Naive thymus-derived CD4-positive, alpha-beta T cell (primary cell): ENCODE data around the gene FBXL15. TPM values are rescaled to one million over a fixed set of nuclear protein-coding genes. Genes with fewer than 3 reads are reported as not detected.
A peak's percentile ranks its signal among the peaks of the same experiment; 100 is the strongest.

Experiments
- ATAC-seq: fragments of 150-1000 bp; cut with Tn5 transposase; 2 replicates; pipeline ENCODE4 v1.10.0; 2021; ENCODE audit warnings: mild to moderate bottlenecking, moderate library complexity
- CTCF ChIA-PET: fragments of 350-600 bp; sonication (Branson Sonifier 250); formaldehyde crosslinking; loops from one replicate; lab custom pipeline; 2021; ENCODE audit warnings: antibody characterized with exemption; lab: Charles Lee
- POLR2A ChIA-PET: fragments of 350-600 bp; sonication (Branson Sonifier 250); formaldehyde crosslinking; loops from one replicate; lab custom pipeline; 2021; ENCODE audit warnings: antibody characterized with exemption, inconsistent platforms; lab: Charles Lee
- DNase-seq, 9 donors: peaks; one replicate each; pipeline versions ENCODE4 v3.0.0 to v3.0.0-alpha.2; 2020 to 2022; ENCODE audit warnings: mixed read lengths in 1 of 9
- H3K27ac ChIP-seq: one replicate; pipeline ENCODE4 v1.7.0; 2013; ENCODE audit warnings: mild to moderate bottlenecking, low read depth, low read length, moderate library complexity
- H3K27me3 ChIP-seq, 2 donors: one replicate each; pipeline ENCODE4 v1.7.0; 2013; ENCODE audit warnings: low read length in 2 of 2, mild to moderate bottlenecking in 2 of 2, moderate library complexity in 2 of 2; ENCODE audit not compliant: control insufficient read depth in 2 of 2, insufficient read depth in 2 of 2
- H3K36me3 ChIP-seq, 3 experiments: 1 replicate in 2 of 3; 2 replicates in 1 of 3; pipeline ENCODE4 v1.7.0; 2013; ENCODE audit warnings: low read length in 3 of 3, mild to moderate bottlenecking in 3 of 3, moderate library complexity in 1 of 3; ENCODE audit not compliant: insufficient read depth in 3 of 3, control insufficient read depth in 2 of 3
- H3K4me1 ChIP-seq, 2 donors: one replicate each; pipeline ENCODE4 v1.7.0; 2013; ENCODE audit warnings: low read length in 2 of 2, mild to moderate bottlenecking in 2 of 2, moderate library complexity in 1 of 2; ENCODE audit not compliant: control insufficient read depth in 2 of 2, insufficient read depth in 2 of 2
- H3K4me3 ChIP-seq: 2 replicates; pipeline ENCODE4 v1.7.0; 2013; ENCODE audit warnings: mild to moderate bottlenecking, low read length
- H3K9me3 ChIP-seq, 3 experiments: 1 replicate in 2 of 3; 2 replicates in 1 of 3; pipeline ENCODE4 v1.7.0; 2013; ENCODE audit warnings: low read length in 3 of 3; ENCODE audit not compliant: control insufficient read depth in 2 of 3
- H3K27ac Mint-ChIP-seq, 9 donors: one replicate each; pipeline ENCODE4 v1.8.0; 2020 to 2022; ENCODE audit warnings: mixed read lengths in 9 of 9, mild to moderate bottlenecking in 8 of 9, moderate library complexity in 5 of 9, inconsistent platforms in 2 of 9
- H3K27me3 Mint-ChIP-seq, 5 donors: one replicate each; pipeline ENCODE4 v1.8.0; 2021 to 2022; ENCODE audit warnings: mixed read lengths in 5 of 5, mild to moderate bottlenecking in 1 of 5
- H3K36me3 Mint-ChIP-seq, 5 donors: one replicate each; pipeline ENCODE4 v1.8.0; 2020 to 2022; ENCODE audit warnings: mixed read lengths in 5 of 5, mild to moderate bottlenecking in 3 of 5, inconsistent platforms in 1 of 5
- H3K4me1 Mint-ChIP-seq, 7 donors: one replicate each; pipeline ENCODE4 v1.8.0; 2020 to 2022; ENCODE audit warnings: mixed read lengths in 7 of 7, mild to moderate bottlenecking in 3 of 7, inconsistent platforms in 1 of 7
- H3K4me3 Mint-ChIP-seq, 10 donors: one replicate each; pipeline ENCODE4 v1.8.0; 2020 to 2022; ENCODE audit warnings: mild to moderate bottlenecking in 10 of 10, mixed read lengths in 10 of 10, moderate library complexity in 6 of 10, inconsistent platforms in 2 of 10
- H3K9me3 Mint-ChIP-seq, 11 donors: one replicate each; pipeline ENCODE4 v1.8.0; 2020 to 2022; ENCODE audit warnings: mixed read lengths in 11 of 11, mild to moderate bottlenecking in 4 of 11, inconsistent platforms in 1 of 11, moderate library complexity in 1 of 11
- intact Hi-C, 2 donors: fragments of 100-400 bp; cut with micrococcal nuclease; formaldehyde crosslinking; loops; one replicate each; pipeline ENCODE4 v1.15.1; 2023
- polyA plus RNA-seq, 2 donors: library from polyadenylated mRNA; unstranded; fragments of 300-500 nt; fragmentation: Illumina TruSeq; gene quantifications; one replicate each; pipeline ENCODE4 v1.2.3, GENCODE V29; 2021
- total RNA-seq, 6 experiments: library from RNA in 5 of 6; stranded (reverse) in 5 of 6; gene quantifications; 1 replicate in 5 of 6; 2 replicates in 1 of 6; pipeline ENCODE4 v1.2.3 and lab custom pipeline; 2021 to 2026

FBXL15 gene
- 10 to 100 TPM; 10.8 to 21.0 (median 14.1) TPM for total RNA-seq
- 10 to 100 TPM; 26.7 to 40.4 TPM for polyA plus RNA-seq
- total RNA-seq (lab: John Stamatoyannopoulos, UW) = 13.3 reads per million, percentile 42 among the genes with 10 or more reads in this experiment

- peaks cover 0 to 21% (median 0%) of the 10 kb centered on the region in 3 experiments for H3K36me3 ChIP-seq
- ATAC-seq (peak; percentile 86), DNase-seq (peak; percentile 82 to 96 (median 90))
- peaks cover 26 to 33% of the 10 kb centered on the region in 2 donors for H3K4me1 ChIP-seq
- peak within 1 kb of the TSS; percentile 93 for H3K4me3 ChIP-seq
- Mint-ChIP-seq H3K4me3 (peak within 1 kb of the TSS; percentile 94 to 99 (median 98)), H3K9me3 (peaks cover 0 to 9% (median 0%) of the 10 kb centered on the region in 11 donors), H3K4me1 (peaks cover 17 to 46% (median 37%) of the 10 kb centered on the region in 7 donors), H3K27me3 (peaks cover 18 to 27% (median 20%) of the 10 kb centered on the region in 5 donors), H3K36me3 (peaks cover 0 to under 1% (median 0%) of the 10 kb centered on the region in 5 donors), H3K27ac (peak within 1 kb of the TSS; percentile 91 to 97 (median 95))
- H3K27ac ChIP-seq = peak within 1 kb of the TSS; percentile 75
- POLR2A ChIA-PET = interaction anchor here (0.6 to 6.3 kb wide), 12 partner anchors 10 to 312 kb away, joined by 3 to 133 read pairs (median 10); partner anchors contain the start of genes C10orf95, CUEDC2, GBF1 and NFKB2
- H3K27me3 ChIP-seq = no peaks in the 10 kb centered on the region
- CTCF ChIA-PET = interaction anchor here (0.6 to 5.3 kb wide), 10 partner anchors 10 to 57 kb away, joined by 3 to 40 read pairs (median 6); partner anchors contain the start of genes CUEDC2 and NFKB2
- no peaks in the 10 kb centered on the region for H3K9me3 ChIP-seq
- intact Hi-C loops = loop anchor here (1.0 to 2.0 kb wide), 17 partner anchors 11 to 289 kb away; partner anchors contain the start of genes ACTR1A (in 2 of the 2), CUEDC2 (in 2 of the 2), NOLC1 (in 2 of the 2) and GBF1 (in 1 of the 2)
These were observed at the start of gene FBXL15 for GRCh38 chr10:102420714-102421506. FBXL15 (plus strand) TSS chr10:102420836; CDS start chr10:102421130, 294 bp downstream.

- Mint-ChIP-seq H3K4me3 (no peak overlapping the region), H3K27ac (no peak overlapping the region), H3K27me3 (no peaks in the 10 kb centered on the region), H3K9me3 (peaks cover 0 to 3% (median 0%) of the 10 kb centered on the region in 11 donors), H3K36me3 (peaks cover 14 to 68% (median 44%) of the 10 kb centered on the region in 5 donors), H3K4me1 (peaks cover 0 to 2% (median 0%) of the 10 kb centered on the region in 7 donors)
- ATAC-seq = no peak
- ChIA-PET POLR2A (interaction anchor here (0.6 kb wide), 1 partner anchor 206 kb away, joined by 5 read pairs; no protein-coding TSS in a partner anchor), CTCF (interaction anchor here (1.5 kb wide), 1 partner anchor 201 kb away, joined by 4 read pairs; no protein-coding TSS in a partner anchor)
- intact Hi-C loops = no loop called here
- no peaks in the 10 kb centered on the region for H3K27me3 ChIP-seq
- H3K27ac ChIP-seq = no peak overlapping the region
- DNase-seq = no peak
- H3K36me3 ChIP-seq = peaks cover 39 to 85% (median 56%) of the 10 kb centered on the region in 3 experiments
- no peak overlapping the region for H3K4me3 ChIP-seq
- H3K4me1 ChIP-seq = no peaks in the 10 kb centered on the region
- H3K9me3 ChIP-seq = no peaks in the 10 kb centered on the region
These were observed 49.3 kb upstream of the FBXL15 start for GRCh38 chr10:102371295-102371694.

GRCh38 chr10:102375250-102375649 lies 45.4 kb upstream of the FBXL15 start:
- Histone ChIP-seq H3K27me3 (no peaks in the 10 kb centered on the region), H3K4me3 (no peak overlapping the region), H3K27ac (no peak overlapping the region), H3K36me3 (peaks cover 29 to 76% (median 30%) of the 10 kb centered on the region in 3 experiments), H3K4me1 (no peaks in the 10 kb centered on the region), H3K9me3 (no peaks in the 10 kb centered on the region)
- Mint-ChIP-seq H3K27ac (no peak overlapping the region), H3K9me3 (no peaks in the 10 kb centered on the region), H3K4me3 (no peak overlapping the region), H3K36me3 (peaks cover 5 to 52% (median 21%) of the 10 kb centered on the region in 5 donors), H3K4me1 (peaks cover 0 to 3% (median 0%) of the 10 kb centered on the region in 7 donors), H3K27me3 (no peaks in the 10 kb centered on the region)
- POLR2A ChIA-PET = no interaction called here
- intact Hi-C loops = no loop called here
- ATAC-seq (peak; percentile 44), DNase-seq (no peak)
- CTCF ChIA-PET = no interaction called here

- no peak for DNase-seq
- H3K27me3 Mint-ChIP-seq = no peaks in the 10 kb centered on the region
- no peaks in the 10 kb centered on the region for H3K4me1 ChIP-seq
- no peaks in the 10 kb centered on the region for H3K9me3 Mint-ChIP-seq
- H3K36me3 ChIP-seq = peaks cover 24 to 76% (median 26%) of the 10 kb centered on the region in 3 experiments
- ChIA-PET POLR2A (interaction anchor here (0.5 kb wide), 1 partner anchor 119 kb away, joined by 3 read pairs; no protein-coding TSS in a partner anchor), CTCF (no interaction called here)
- no peaks in the 10 kb centered on the region for H3K9me3 ChIP-seq
- no peak overlapping the region for H3K4me3 Mint-ChIP-seq
- no peak for ATAC-seq
- H3K4me1 Mint-ChIP-seq = peaks cover 0 to 4% (median 0%) of the 10 kb centered on the region in 7 donors
- no peak overlapping the region for H3K27ac Mint-ChIP-seq
- no peak overlapping the region for H3K4me3 ChIP-seq
- intact Hi-C loops = no loop called here
- peaks cover 5 to 49% (median 17%) of the 10 kb centered on the region in 5 donors for H3K36me3 Mint-ChIP-seq
- no peak overlapping the region for H3K27ac ChIP-seq
- H3K27me3 ChIP-seq = no peaks in the 10 kb centered on the region
These were observed 44.8 kb upstream of the FBXL15 start for GRCh38 chr10:102375867-102376266.

GRCh38 chr10:102376901-102377300 lies 43.7 kb upstream of the FBXL15 start:
- DNase-seq (no peak), ATAC-seq (no peak)
- H3K27ac Mint-ChIP-seq = peak overlapping the region in 2 of 9 donors; percentile 19 to 51
- H3K9me3 Mint-ChIP-seq = no peaks in the 10 kb centered on the region
- H3K4me3 Mint-ChIP-seq = no peak overlapping the region
- intact Hi-C loops = no loop called here
- Histone ChIP-seq H3K36me3 (peaks cover 16 to 78% (median 23%) of the 10 kb centered on the region in 3 experiments), H3K27me3 (no peaks in the 10 kb centered on the region), H3K9me3 (no peaks in the 10 kb centered on the region), H3K27ac (no peak overlapping the region), H3K4me1 (no peaks in the 10 kb centered on the region), H3K4me3 (no peak overlapping the region)
- peaks cover 0 to 4% (median 0%) of the 10 kb centered on the region in 7 donors for H3K4me1 Mint-ChIP-seq
- H3K36me3 Mint-ChIP-seq = peaks cover 8 to 49% (median 17%) of the 10 kb centered on the region in 5 donors
- ChIA-PET POLR2A (no interaction called here), CTCF (no interaction called here)
- no peaks in the 10 kb centered on the region for H3K27me3 Mint-ChIP-seq

- H3K27ac Mint-ChIP-seq = no peak overlapping the region
- no peaks in the 10 kb centered on the region for H3K9me3 Mint-ChIP-seq
- H3K27me3 Mint-ChIP-seq = no peaks in the 10 kb centered on the region
- CTCF ChIA-PET = no interaction called here
- no peaks in the 10 kb centered on the region for H3K4me1 ChIP-seq
- H3K4me1 Mint-ChIP-seq = peaks cover 0 to 4% (median 0%) of the 10 kb centered on the region in 7 donors
- ATAC-seq (no peak), DNase-seq (no peak)
- no peak overlapping the region for H3K4me3 ChIP-seq
- H3K9me3 ChIP-seq = no peaks in the 10 kb centered on the region
- peaks cover 6 to 42% (median 13%) of the 10 kb centered on the region in 5 donors for H3K36me3 Mint-ChIP-seq
- H3K27me3 ChIP-seq = no peaks in the 10 kb centered on the region
- no peak overlapping the region for H3K27ac ChIP-seq
- POLR2A ChIA-PET = no interaction called here
- H3K36me3 ChIP-seq = peaks cover 14 to 75% (median 15%) of the 10 kb centered on the region in 3 experiments
- no peak overlapping the region for H3K4me3 Mint-ChIP-seq
- intact Hi-C loops = no loop called here
These were observed 41.3 kb upstream of the FBXL15 start for GRCh38 chr10:102379383-102379782.
